HG02885 (cell line): ENCODE measurements around the gene TTLL9.

Experiments
- ATAC-seq: cut with Tn5 transposase; IDR thresholded peaks from one replicate; pipeline ENCODE4 v1.9.1; 2021; ENCODE audit warnings: mild to moderate bottlenecking; ENCODE audit not compliant: unreplicated experiment, poor library complexity

Gene TTLL9

DNA sequence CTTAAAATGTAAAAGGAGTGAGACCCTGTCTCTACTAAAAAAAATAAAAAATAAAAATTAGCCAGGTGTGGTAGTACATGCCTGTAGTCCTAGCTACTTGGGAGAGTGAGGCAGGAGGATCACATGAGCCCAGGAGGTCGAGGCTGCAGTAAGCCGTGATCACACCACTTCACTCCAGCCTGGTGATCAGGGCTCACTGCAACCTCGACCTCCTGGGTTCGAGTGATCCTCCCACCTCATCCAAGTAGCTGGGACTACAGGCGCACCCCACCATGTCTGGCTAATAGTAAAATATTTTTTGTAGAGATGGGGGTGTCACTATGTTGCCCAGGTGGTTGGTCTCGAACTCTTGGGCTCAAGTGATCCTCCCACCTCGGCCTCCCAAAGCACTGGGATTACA lies 17.0 kb upstream of the TTLL9 start:
- ATAC-seq = no peak

DNA sequence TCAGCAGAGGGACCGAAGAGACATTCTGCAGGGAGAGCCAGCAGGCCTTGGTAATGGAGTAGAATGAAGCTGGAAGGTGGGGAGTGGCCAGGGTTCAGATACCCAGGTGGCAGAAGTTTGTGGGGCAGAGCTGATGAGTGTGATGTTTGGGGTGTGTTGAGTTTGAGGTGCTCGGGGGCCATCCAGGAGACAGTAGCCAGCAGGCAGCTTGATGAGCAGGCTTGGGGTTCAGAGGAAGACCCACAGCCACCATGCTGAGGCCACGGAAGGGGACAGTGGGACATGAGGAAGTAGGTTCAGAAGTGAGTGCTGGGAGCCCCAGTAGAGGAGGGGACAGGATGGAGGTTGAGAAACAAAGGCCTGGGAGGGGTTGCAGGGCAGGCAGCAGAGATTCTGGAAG lies 13.9 kb upstream of the TTLL9 start:
- no peak for ATAC-seq

DNA sequence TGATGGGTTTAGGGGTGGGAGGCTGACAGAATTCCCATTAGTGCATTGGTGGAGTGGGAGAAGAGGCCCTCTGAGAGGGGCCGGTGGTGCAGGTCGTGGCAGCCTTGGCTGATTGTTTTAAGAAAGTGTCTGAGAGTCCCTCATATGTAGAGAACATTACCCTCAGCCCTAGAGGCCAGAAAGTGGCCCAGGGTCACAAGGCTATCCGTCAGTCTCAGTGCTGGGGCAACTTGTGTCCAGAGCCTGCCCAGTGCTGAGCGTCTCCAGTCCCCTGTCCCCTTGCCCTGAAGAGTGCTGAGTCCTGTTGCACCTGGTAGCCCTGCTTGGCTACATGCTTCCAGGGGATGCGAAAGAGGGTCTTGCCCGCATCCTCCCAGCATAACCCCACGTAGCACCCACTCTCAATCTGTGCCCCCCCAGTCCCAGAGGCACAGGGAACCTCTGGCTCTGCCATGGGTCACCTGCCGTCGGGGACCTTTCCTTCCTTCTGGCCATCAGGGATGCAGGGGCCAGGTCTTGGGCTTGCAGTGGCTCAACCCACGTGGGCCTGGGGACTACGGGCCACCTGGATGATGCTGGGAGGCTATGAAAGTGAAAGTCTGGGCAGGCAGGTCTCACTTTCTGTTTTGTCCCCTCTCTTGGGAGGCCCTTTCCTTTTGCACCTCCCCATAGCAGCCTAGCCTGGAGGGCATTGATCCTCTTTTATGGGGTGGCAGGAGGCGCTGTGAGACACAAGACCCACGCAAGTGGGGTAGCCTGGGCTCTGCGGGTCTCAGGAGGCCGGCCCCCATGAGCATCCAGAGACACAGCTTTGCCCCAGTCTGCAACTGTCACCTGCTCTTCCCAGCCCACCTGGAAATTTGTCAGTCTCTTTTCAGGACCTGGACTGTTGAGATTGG lies 12.3 kb upstream of the TTLL9 start:
- peak; percentile 71 for ATAC-seq

DNA sequence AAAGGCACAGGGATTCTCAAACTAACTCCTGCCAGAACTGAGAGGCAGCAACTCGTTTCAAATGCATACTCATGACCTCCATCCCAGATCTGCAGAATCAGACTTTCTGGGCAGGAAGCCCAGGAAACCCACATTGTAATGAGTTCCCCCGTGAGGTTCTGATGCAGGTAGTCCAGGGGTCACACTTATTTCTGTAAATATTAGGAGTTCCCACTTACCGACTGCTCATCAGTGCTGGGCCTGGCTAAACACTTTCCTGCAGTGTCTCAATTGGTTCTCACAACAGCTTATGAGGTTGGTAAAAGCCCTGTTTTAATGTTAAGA lies 11.7 kb upstream of the TTLL9 start:
- no peak for ATAC-seq

DNA sequence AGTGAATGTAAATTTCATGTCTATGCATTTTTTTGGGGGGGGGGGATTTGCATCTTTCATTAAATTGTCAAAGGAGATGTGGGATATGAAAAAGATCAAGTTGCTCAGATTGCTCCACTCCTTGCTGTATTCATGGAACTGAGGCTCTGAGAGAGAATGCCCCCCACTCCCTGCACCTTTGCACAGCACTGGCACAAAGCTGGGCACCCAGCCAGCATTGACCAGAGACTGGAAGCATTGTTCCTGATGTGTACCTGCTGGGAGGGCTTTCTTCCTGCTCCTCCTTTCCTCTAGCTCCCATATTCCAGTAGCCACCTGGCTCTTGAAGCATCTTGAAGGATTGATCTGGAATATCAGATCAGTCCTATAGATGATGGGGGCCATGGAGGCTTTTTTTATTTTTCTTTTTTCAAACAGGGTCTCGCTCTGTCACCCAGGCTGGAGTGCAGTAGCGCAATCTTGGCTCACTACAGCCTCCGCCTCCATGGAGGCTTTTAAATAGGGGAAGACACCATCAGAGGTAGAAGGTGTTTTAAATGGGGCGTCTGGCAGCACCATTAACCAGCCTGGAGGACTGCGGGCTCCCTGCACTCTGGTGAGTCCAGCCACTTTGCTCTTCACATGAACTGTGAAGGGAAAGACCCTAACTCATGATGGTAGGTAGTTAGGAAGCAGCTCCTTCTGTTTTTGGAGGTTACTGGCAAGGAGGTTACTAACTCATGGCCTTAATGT lies 11.0 kb upstream of the TTLL9 start:
- no peak for ATAC-seq

DNA sequence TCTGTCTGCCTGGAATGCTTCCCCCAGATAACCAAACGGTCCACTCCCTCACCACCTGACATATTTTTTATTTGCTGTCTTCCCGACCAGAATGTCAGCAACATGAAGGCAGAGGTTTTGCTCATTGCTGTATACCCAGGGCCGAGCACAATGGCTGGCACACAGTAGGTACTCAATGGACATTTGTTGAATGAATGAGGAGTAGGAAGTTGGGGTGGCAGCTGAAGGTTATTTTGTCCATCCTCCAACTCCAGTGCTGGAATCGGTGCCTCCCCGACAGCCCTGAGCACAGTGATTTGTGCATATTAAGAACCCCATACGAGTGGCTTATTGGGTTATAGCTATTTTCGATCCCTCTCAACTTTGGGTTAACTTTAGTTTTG lies 10.4 kb upstream of the TTLL9 start:
- no peak for ATAC-seq

DNA sequence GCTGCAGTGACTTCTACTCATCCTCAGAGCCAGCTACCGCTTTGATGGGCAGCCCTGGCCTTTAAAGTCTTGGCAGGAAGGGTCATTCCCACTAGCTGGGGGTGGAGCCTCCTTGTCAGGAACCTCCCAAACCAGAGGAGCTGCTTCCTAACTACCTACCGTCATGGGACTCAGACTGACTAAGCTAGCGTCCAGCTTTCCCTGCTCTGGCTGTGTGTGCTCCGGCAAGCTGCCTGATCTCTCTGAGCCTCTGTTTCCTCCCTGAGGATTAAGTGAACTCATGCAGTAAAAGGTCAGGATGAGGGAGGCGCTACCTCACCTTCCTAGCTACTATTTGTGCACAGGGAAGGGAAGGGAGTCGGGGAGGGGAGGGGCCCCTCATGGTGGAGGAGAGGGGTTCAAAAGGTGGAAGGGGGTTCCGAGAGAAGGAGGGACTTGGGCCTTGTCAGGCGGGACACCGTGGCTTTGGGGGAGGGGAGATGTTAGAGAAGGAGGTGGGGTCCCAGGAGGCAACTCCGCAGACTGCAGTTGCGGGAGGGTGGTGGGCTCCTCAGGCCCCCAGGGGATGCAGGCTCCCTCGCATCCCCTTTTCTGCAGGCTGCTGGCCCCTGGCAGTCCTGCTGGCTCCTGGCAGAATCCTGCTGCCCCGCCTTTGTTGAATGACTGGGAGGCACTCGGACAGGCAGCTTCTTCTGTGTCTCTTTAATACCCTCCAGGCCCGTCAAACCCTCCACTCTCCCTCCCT lies 9.9 kb upstream of the TTLL9 start:
- ATAC-seq = no peak

DNA sequence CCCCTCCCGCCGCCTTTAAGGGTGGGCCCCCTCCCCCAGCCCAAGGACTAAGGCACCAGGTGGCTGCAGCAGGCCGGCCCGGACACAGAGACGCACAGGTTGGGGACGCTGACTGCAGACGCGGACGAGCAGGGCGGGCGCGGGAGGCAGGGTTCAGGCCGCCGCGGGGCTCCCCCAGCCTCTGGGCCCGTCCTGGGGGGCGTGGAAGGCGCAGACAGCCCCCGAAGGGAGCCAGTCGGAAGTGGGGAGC lies 9.4 kb upstream of the TTLL9 start:
- peak; percentile 22 for ATAC-seq

DNA sequence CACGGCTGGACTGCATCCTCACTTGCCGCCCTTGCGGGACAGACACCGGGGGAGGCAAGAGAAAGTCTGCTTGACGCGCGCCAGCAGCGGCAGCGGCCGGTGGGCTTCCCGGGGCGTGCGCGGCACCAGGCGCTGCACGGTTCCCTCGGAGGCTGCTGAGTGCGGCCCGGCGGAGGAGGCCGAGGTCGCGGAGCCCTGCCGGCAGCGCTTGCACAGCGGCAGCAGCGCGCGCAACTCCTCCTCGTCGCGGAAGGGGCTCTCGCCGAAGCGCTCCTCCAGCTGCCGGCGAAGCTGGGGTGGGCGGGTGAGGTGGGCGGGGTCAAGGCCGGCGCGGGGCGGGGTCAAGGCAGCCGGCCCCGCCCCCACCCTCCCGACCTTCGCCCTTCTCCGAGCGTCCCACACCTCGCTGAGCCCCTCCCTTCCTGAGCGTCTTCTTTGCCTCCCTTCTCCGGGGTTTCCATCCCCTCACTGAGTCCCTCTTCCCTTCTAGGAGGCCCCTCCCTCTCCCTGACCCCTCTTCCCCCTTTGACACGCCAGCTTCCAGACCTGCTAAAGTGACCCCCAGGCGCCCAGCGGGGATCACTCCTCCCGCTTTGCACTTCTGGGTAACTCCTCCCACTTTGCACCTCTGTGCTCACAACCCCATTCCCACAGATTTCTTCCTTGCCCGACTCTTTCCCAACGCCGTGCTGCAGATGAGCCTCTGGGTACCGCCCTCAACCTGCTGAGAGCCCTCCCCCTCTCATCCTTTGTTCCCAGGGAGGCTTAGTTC lies 8.9 kb upstream of the TTLL9 start:
- peak; percentile 66 for ATAC-seq

DNA sequence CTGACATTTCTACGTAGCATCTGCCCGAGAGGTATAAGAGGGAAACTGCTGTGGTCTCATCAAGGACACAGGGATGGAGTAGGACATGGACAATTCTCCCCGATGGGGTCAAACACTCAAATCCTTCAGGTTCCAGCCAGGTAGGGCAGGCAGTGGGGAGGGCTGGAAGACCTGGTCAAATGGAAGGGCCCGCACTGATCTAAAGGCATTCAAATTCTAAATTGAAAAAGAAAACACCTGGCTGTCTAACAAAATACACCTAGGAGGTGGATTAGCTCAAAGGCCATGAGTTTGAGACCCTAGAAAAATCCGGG lies 8.3 kb upstream of the TTLL9 start:
- no peak for ATAC-seq

DNA sequence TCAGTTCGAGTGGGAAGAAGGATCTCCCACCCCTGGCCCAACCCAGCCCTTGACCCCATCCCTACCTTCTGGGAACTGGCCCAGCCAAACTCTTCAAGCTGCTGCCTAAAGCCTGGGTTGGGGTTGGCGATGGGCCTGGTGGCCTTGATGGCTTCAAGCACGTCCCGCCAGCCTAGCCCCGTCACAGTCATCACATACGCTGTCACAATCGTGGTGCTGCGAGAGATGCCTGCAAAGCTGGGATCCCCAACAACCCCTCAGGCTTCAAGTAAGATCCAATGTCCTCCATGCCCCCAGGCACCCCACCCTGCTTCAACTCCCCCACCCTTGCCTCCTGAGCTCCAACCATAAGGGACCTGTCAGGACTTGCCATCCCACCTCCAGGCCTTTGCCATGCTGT lies 7.9 kb upstream of the TTLL9 start:
- no peak for ATAC-seq

DNA sequence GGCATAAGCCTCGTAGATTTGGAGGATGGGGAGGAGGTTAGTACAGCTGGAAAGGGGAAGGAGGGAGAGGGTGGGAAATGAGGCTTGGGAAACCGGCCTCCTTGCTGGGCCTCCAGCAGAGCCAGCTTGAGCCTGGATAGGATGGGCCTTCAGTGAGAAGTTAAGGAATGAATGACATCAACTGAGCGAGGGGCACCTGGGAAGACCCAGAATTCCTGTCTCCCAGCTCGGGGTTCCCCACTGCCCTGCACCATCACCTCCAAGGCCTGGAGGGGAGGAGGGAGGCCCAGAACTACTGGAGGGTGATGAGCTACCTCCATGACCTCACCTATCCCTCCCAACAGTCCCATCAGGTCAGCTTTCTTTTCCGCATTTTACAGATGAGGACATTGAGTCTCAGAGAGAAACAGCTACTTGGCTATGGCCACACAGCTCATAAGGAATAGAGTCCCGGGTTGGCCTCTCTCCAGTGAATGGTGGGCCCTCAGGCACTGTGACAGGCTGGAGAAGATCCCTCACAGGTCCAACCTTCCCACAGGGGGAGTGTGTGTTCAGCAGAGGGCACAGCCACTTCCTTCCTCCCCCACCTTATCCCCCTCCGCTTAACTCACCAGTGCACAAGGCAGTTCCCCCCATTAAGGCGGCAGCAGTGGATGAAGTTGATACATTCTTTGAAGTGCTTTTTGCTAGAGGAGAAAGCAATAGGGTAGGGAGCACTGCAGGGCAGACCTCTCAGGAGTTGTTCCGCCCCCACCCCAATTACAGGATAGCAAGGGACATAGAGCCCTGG lies 6.9 kb upstream of the TTLL9 start:
- ATAC-seq = no peak

DNA sequence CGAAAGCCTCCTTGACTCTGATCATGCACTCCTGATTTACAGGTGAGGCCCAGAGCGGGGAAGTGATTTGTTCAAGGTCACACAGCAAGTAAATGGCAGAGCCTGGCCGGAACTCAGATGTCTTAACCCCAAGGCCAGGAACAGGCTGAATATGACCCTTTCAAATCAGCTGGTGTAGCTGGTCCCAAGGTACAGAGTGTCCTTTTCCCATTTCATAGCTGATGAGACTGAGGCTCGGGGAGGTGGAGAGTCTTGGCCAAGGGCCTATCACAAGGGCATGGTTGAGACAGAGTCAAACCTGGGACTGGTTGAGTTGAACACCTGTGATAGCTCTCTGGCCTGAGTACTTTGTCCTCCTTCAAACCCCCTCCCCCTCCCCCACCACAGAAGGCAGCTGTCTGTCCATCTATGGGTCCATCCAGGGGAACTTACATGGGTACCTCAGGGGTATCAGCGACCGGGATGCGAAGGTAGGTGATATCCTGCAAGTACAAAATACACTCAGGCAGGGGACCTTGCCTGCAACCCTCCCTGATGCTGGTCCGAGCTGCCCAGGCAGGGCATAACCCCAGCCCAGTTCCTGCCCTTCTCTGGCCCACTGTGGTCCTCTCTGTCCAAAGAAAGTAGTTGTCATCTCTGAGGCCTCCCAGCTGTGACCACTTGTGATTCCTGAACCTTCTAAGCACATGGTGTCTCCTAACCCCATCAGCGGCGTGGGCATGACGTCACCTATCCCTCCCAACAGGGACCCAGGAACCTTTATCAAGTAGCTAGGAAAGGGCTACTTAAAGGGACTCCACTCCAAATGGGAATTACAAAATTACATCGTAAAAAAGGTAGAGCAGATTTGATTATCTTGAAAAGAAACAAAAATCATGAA lies 5.7 kb upstream of the TTLL9 start:
- ATAC-seq = no peak

DNA sequence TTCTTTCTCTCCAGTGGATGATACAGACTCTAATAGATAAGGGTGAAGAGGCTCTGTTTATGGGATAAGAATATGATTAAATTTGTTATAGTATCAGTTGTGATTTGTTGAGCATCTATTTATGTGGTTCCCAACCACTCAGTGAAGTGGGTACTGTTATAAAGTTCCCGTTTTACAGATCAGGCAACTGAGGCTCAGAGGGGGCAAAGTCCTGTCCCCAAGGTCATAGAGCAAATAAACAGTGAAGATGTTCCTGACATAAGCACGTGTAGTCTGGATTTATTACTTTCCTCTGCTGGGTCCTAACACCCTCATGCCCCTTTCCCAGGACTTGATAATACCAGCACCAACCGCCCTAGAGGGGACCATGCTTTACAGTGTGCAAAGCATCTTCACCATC lies 4.2 kb upstream of the TTLL9 start:
- ATAC-seq = no peak

DNA sequence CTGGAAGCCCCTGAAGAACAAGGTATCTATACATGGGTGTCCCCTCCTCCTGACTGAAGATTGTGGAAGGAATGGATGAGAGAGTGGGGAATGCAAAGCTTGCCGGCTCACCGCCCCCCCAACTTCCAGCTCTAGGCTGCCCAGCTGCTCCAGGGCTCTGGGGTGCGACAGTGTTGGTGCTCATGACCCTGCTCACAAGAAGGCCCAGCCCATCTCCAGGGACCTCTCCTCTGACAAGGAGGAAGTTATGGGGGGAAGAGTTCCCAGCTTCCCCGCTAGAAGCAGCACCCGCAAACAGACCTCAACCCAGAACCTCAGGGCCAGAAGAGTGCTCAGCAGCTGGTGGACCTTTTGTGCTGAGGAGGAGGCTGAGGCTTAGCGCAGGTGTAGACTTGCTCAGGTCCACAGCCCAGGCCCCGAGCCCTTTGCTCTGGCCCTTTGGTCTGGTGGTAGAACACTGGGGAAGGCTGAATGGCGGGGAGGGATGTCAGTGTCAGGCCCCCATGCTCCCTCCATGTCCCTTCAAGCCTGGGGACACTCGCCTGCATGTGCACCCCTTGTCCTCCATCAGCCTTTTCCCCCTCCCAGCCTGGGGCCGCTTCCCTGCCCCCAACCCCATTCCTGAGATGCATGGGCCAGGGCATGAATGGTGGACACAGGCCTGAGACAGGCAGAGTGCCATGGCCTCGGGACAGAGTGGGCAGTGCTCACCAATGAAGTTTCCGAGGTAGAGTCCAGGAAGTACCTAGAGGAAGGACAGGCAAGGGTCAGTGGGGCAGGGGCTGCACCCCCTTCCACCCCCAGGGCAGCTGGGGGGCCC lies 1.4 kb upstream of the TTLL9 start:
- ATAC-seq = no peak

DNA sequence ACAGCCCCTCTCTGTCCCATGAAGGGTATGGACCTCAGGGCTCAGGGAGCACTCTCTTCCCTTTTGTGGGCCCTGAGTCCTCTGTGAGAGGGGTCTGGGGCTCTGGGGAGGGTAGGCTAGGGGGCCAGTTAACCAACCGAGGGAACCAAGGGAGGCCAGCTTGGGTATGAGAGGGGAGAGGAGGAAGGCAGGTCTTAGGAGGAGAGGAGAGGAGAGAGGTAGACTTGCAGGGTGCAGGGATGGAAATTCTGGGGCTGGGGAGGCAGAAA lies 827 bp upstream of the TTLL9 start:
- ATAC-seq = no peak

DNA sequence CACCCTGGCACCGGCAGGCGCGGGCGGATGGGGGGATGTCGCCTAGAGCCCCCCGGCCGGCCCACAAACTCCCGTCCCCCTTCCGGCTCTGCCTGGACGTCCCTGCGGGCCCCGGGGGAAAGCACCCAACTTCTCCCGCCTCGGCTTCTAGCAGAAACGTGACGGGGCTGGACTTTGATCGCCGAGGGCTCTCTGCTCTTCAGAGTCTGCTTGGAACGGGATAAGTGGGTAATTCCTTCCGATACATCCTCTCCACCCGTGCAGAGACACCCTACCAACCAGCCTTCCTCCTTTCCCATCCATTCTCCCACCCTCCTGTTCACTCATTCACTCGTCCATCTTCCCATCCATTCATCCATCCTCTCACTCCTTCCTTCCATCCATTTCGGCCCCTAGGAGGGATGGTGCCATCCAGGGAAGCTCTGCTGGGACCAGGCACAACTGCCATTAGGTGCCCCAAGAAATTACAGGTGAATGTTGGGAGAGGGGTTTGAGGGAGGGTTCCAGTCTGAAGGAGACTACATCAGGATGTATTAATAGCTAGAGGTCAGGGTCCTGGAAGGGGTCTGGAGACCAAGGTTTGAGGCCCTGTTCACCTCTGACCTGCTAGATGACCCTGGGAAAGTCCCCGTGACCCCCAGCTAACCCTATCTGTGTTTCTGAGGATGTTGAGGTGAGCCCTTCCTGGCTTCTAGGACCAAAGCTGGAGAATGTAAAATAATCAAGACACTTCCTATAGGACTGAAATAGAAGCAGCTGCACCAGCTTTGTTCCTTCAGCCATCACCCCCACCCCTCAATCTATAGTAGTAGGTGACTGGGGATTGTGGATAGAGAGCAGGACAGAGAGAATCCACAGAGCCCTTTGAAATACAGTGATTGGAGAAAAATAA lies 538 bp downstream of the TTLL9 start:
- ATAC-seq = no peak

DNA sequence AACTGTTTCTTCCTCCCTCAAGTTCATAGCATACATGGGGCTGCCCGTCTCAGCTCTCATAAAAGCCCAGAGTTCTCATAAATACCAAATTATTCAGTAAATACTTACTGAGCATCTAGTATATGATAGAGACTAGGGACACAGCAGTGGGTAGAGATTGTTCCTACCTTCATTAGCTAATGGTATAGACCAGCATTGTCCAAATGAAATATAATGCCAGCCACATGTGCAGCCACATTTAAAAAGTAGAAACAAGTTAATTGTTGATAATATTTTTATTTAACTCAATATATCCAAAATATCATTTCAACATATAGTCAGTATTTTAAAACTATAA lies 1.2 kb downstream of the TTLL9 start:
- ATAC-seq = no peak
